Left ventricle myocardium inferior (tissue), 1 donor: ENCODE results near the gene TNFRSF21. TPM values are rescaled to one million over a fixed set of nuclear protein-coding genes. Genes with fewer than 3 reads are reported as not detected.

ENCODE experiments used
- DNase-seq: peaks from one replicate; pipeline ENCODE4 v3.0.0-alpha.2; 2020
- H3K27ac ChIP-seq: fragments of 200-600 bp; replicated peaks from 2 replicates; pipeline ENCODE4 v1.8.0; 2021
- H3K27me3 ChIP-seq: fragments of 200-600 bp; 2 replicates; pipeline ENCODE4 v1.8.0; 2021; ENCODE audit warnings: low read depth
- H3K36me3 ChIP-seq: fragments of 200-600 bp; 2 replicates; pipeline ENCODE4 v1.8.0; 2021
- H3K4me1 ChIP-seq: fragments of 200-600 bp; 2 replicates; pipeline ENCODE4 v1.8.0; 2021
- H3K4me3 ChIP-seq: fragments of 200-600 bp; 2 replicates; pipeline ENCODE4 v1.8.0; 2021; ENCODE audit warnings: mild to moderate bottlenecking, moderate library complexity
- H3K9me3 ChIP-seq: fragments of 200-600 bp; replicated peaks from 2 replicates; pipeline ENCODE4 v1.8.0; 2021
- CTCF ChIP-seq: fragments of 200-600 bp; IDR thresholded peaks from 2 replicates; pipeline ENCODE4 v1.8.0; 2021; ENCODE audit warnings: antibody characterized with exemption, mild to moderate bottlenecking, borderline replicate concordance
- intact Hi-C: fragments of 100-400 bp; cut with micrococcal nuclease; formaldehyde crosslinking; loops from one replicate; pipeline ENCODE4 v1.11.0; 2022
- total RNA-seq: library from RNA; stranded (reverse); fragmentation: NEBNext Ultra II Directional; extraction: Animal tissue kit (Norgen Biotek cat#: 25700); gene quantifications from one replicate; pipeline ENCODE4 v1.2.1, GENCODE V29; 2021
- donor health status: DM: no; HTN: yes; CAD: no; lungs with severe emphysema.

The TNFRSF21 gene
- total RNA-seq, 1 donor from 2014 or later: 6.3 TPM

DNA sequence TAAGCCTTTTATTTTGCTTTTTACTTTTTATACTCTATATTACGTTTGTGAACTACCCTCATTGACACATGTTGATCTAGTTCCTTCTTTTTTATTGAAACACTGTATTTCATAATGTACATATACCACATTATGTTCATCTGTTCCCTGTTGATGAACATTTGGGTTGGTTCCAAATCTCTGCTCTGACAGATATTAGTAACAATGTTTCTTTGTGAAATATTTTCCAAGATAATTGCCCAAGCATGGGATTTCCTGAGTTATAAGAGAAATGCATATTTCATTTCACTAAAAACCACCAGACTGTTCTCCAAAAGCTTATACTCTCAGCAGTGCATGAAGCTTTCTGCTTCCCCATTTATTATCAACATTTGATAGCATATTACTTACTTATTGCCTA is 44.2 kb upstream of the TNFRSF21 start:
- H3K27ac ChIP-seq: no peak overlapping the region
- intact Hi-C loops: no loop called here
- no peak overlapping the region for H3K4me3 ChIP-seq
- no peaks in the 10 kb centered on the region for H3K36me3 ChIP-seq
- no peaks in the 10 kb centered on the region for H3K4me1 ChIP-seq
- no peaks in the 10 kb centered on the region for H3K9me3 ChIP-seq
- TF ChIP-seq CTCF: no peak
- H3K27me3 ChIP-seq: peaks cover 14% of the 10 kb centered on the region
- no peak for DNase-seq

DNA sequence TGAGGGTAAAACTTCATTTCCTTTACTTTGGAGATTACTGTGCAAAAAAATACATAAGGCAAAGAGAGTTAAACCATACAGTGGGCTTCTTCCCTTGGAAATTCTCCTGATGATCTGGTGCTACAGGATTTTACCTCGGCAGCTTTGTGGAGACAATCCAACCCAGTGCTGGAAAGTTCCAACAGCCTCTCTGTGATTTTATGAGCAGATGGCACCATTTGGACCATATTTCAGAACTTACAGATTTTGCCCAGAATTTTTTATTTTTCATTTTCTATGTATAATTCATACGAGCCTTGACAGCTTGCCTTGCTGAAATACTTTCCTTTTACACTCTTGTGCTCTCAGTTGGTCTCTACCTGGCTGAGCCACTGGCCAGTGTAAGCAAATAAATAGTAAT is 43.3 kb upstream of the TNFRSF21 start:
- TF ChIP-seq CTCF: no peak
- H3K9me3 ChIP-seq: no peaks in the 10 kb centered on the region
- H3K27me3 ChIP-seq: peaks cover 12% of the 10 kb centered on the region
- H3K36me3 ChIP-seq: no peaks in the 10 kb centered on the region
- no peak overlapping the region for H3K27ac ChIP-seq
- DNase-seq: no peak
- no peaks in the 10 kb centered on the region for H3K4me1 ChIP-seq
- H3K4me3 ChIP-seq: no peak overlapping the region
- intact Hi-C loops: no loop called here

- intact Hi-C loops: no loop called here
- Histone ChIP-seq H3K4me1 (no peaks in the 10 kb centered on the region), H3K4me3 (no peak overlapping the region), H3K36me3 (no peaks in the 10 kb centered on the region), H3K9me3 (no peaks in the 10 kb centered on the region), H3K27me3 (peaks cover 9% of the 10 kb centered on the region), H3K27ac (no peak overlapping the region)
- DNase-seq: no peak
- no peak for TF ChIP-seq CTCF
Measured at GRCh38 chr6:47352194-47352920, 42.7 kb upstream of the TNFRSF21 start.

- no peak overlapping the region for H3K4me3 ChIP-seq
- peaks cover 8% of the 10 kb centered on the region for H3K27me3 ChIP-seq
- no peaks in the 10 kb centered on the region for H3K36me3 ChIP-seq
- no peak overlapping the region for H3K27ac ChIP-seq
- DNase-seq: no peak
- intact Hi-C loops: no loop called here
- no peak for TF ChIP-seq CTCF
- H3K4me1 ChIP-seq: no peaks in the 10 kb centered on the region
- no peaks in the 10 kb centered on the region for H3K9me3 ChIP-seq
Measured at GRCh38 chr6:47351621-47352020, 41.9 kb upstream of the TNFRSF21 start.

DNA sequence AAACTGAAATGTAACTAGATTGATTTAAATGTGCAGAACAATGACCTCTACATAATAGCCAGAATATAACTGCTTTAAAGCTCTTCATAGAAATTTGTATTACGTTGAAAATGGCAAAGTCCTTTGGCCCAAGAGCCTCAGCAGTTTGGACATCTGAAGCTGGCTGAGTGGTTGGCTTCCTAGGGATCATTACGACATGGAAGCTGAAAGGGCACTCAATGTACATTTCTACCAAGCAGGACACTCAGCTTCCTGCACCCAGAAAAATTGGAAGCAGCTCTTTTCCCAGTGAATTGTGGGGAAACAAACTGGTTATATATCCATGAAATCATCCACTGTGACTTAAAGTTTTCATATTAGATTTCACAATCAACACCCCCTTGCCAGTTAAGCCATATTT is 40.2 kb upstream of the TNFRSF21 start:
- intact Hi-C loops: no loop called here
- H3K27me3 ChIP-seq: peaks cover 12% of the 10 kb centered on the region
- H3K27ac ChIP-seq: no peak overlapping the region
- no peaks in the 10 kb centered on the region for H3K4me1 ChIP-seq
- TF ChIP-seq CTCF: no peak
- no peak for DNase-seq
- no peak overlapping the region for H3K4me3 ChIP-seq
- no peaks in the 10 kb centered on the region for H3K9me3 ChIP-seq
- no peaks in the 10 kb centered on the region for H3K36me3 ChIP-seq
